ENCODE measurements around the gene SEMA3F.

Gene SEMA3F

GRCh38 chr3:50237754-50238548, 82.8 kb downstream of the SEMA3F start:
- DNase-seq = peak; percentile 57

GRCh38 chr3:50238549-50239026, 83.5 kb downstream of the SEMA3F start:
- no peak for DNase-seq

All from NCI-H774 (cell line).